ENCODE measurements around the gene DNAAF8. TPM values are rescaled to one million over a fixed set of nuclear protein-coding genes. Genes with fewer than 3 reads are reported as not detected.

The DNAAF8 gene
- total and polyA plus RNA-seq, 2 donors (not counting 3 experiments of a cell fraction or from before 2014, with no cell fraction given): 0.58 to 1.0 TPM

GRCh38 chr16:4788489-4788889 is 54.2 kb downstream of the DNAAF8 start:
- DNase-seq (ENCODE audit: low read depth, low spot score): no peak
- H3K9me3 ChIP-seq (replicated peaks; ENCODE audit: control insufficient read depth, insufficient read depth, low read length): no peaks in the 10 kb centered on the region
- POLR2A ChIA-PET: no interaction called here
- no peak overlapping the region for H3K4me2 ChIP-seq (ENCODE audit: insufficient read depth, low read length)
- no peak overlapping the region for H3K27ac ChIP-seq (ENCODE audit: insufficient read depth, low read depth, low read length)
- intact Hi-C loops (cut with micrococcal nuclease): no loop called here
- no peaks in the 10 kb centered on the region for H3K27me3 ChIP-seq (ENCODE audit: control insufficient read depth in 2 of 2, insufficient read depth in 2 of 2, low read length in 2 of 2)
- no peak overlapping the region for H3K9ac ChIP-seq (replicated peaks; ENCODE audit: extremely low read depth, insufficient read depth, low read length)
- FAIRE-seq: no peak
- dilution Hi-C loops (cut with MboI; ENCODE audit: extremely low pct_ligation_motif_present, low sequenced_read_pairs): no loop called here
- H3K9me1 ChIP-seq (replicated peaks; ENCODE audit: control insufficient read depth, extremely low read depth, insufficient read depth, low read length): no peaks in the 10 kb centered on the region
- H3K4me1 ChIP-seq (ENCODE audit: control insufficient read depth, extremely low read depth, insufficient read depth, low read length): no peaks in the 10 kb centered on the region
- no peak for TF ChIP-seq EZH2 (IDR thresholded peaks at IDR 0.05; ENCODE audit: borderline replicate concordance, low read depth, low read length, severe bottlenecking)
- no peak for TF ChIP-seq MYC (IDR thresholded peaks at IDR 0.05; ENCODE audit: low read depth, low read length)
- no peak for TF ChIP-seq POLR2A (IDR thresholded peaks at IDR 0.05; ENCODE audit: low read depth, low read length)
- TF ChIP-seq POLR2AphosphoS5 (IDR thresholded peaks at IDR 0.05; ENCODE audit: insufficient read depth, low read depth, low read length): no peak
- TF ChIP-seq FOS (IDR thresholded peaks at IDR 0.05; ENCODE audit: borderline replicate concordance, insufficient read depth, low read length): no peak
- no peak for TF ChIP-seq GATA2 (IDR thresholded peaks at IDR 0.05; ENCODE audit: insufficient read depth, insufficient read length, low read depth, low read length)
- no peak for TF ChIP-seq MAX (IDR thresholded peaks at IDR 0.05; ENCODE audit: insufficient read depth, insufficient read length)
- no peak for TF ChIP-seq CTCF (IDR thresholded peaks at IDR 0.05; ENCODE audit: extremely low read depth in 1 of 2, insufficient read depth in 1 of 2, low read depth in 1 of 2, low read length in 2 of 2)
- TF ChIP-seq JUN (IDR thresholded peaks at IDR 0.05; ENCODE audit: borderline replicate concordance, insufficient read depth, insufficient read length, low read depth): no peak
- no peak overlapping the region for H3K4me3 ChIP-seq (replicated peaks in 1 of 3; ENCODE audit: insufficient read depth in 1 of 3, low read depth in 1 of 3, low read length in 3 of 3)
- H4K20me1 ChIP-seq (replicated peaks; ENCODE audit: control insufficient read depth, extremely low read depth, insufficient read depth, low read length): no peaks in the 10 kb centered on the region
- H2AFZ ChIP-seq (ENCODE audit: low read depth, low read length): no peak overlapping the region
- no peaks in the 10 kb centered on the region for H3K79me2 ChIP-seq (ENCODE audit: control insufficient read depth, insufficient read depth, low read length)
- BruUV-seq (replicated peaks): no TSS peak
- CTCF ChIA-PET: interaction anchor here (1.3 kb wide), 1 partner anchor 12 kb away, joined by 5 read pairs; no protein-coding TSS in a partner anchor
- no peaks in the 10 kb centered on the region for H3K36me3 ChIP-seq (ENCODE audit: control insufficient read depth in 2 of 2, extremely low read depth in 1 of 2, insufficient read depth in 2 of 2, low read length in 2 of 2)

Data from endothelial cell of umbilical vein (primary cell).